BLaER1 treated with 17β-estradiol and CSF1 and Interleukin-3, amounts not matched to agents 10 nM and 100 nM (cell line): Measurements from ENCODE around the gene CNKSR2.

Source experiments
- H3K27ac ChIP-seq, 11 experiments: shearing (Covaris generic); formaldehyde crosslinking; 2 replicates each; pipeline ENCODE4 v1.8.1; 2022
- H3K27me3 ChIP-seq, 11 experiments: shearing (Covaris generic); formaldehyde crosslinking; 2 replicates each; pipeline ENCODE4 v1.8.1; 2022
- H3K36me3 ChIP-seq, 11 experiments: shearing (Covaris generic); formaldehyde crosslinking; 2 replicates each; pipeline ENCODE4 v1.8.1; 2022
- H3K4me1 ChIP-seq, 10 experiments: shearing (Covaris generic); formaldehyde crosslinking; 2 replicates each; pipeline ENCODE4 v1.8.1; 2022
- H3K4me2 ChIP-seq, 11 experiments: shearing (Covaris generic); formaldehyde crosslinking; 2 replicates each; pipeline ENCODE4 v1.8.1; 2022
- H3K4me3 ChIP-seq, 10 experiments: shearing (Covaris generic); formaldehyde crosslinking; 2 replicates each; pipeline ENCODE4 v1.8.1; 2022
- H3K9ac ChIP-seq, 11 experiments: shearing (Covaris generic); formaldehyde crosslinking; 2 replicates each; pipeline ENCODE4 v1.8.1; 2022
- H3K9me3 ChIP-seq, 11 experiments: shearing (Covaris generic); formaldehyde crosslinking; replicated peaks in 1 of 11; 2 replicates each; pipeline ENCODE4 v1.8.1; 2022
- H4K20me1 ChIP-seq, 11 experiments: shearing (Covaris generic); formaldehyde crosslinking; 2 replicates each; pipeline ENCODE4 v1.8.1; 2022
- Cebpa-rat ChIP-seq, 11 experiments: shearing (Covaris generic); IDR thresholded peaks; 2 replicates each; pipeline ENCODE4 v1.8.1; 2022

The CNKSR2 gene

GRCh38 chrX:21702725-21703124 lies 328.5 kb downstream of the CNKSR2 start:
- Histone ChIP-seq H3K4me2 (no peak overlapping the region), H4K20me1 (no peaks in the 10 kb centered on the region), H3K36me3 (no peaks in the 10 kb centered on the region), H3K27ac (no peak overlapping the region), H3K27me3 (no peaks in the 10 kb centered on the region; a peak in 1 of 22 replicates), H3K9me3 (peaks cover 0 to 7% (median 3%) of the 10 kb centered on the region in 11 experiments; a peak in 7 of 22 replicates), H3K4me3 (no peak overlapping the region), H3K4me1 (peaks cover 18 to 32% (median 27%) of the 10 kb centered on the region in 10 experiments), H3K9ac (no peak overlapping the region)
- TF ChIP-seq Cebpa-rat (IDR thresholded peaks at IDR 0.05), result no peak
